Kidney (tissue), 14 donors: ENCODE data around the gene MOB4. TPM values are rescaled to one million over a fixed set of nuclear protein-coding genes. Genes with fewer than 3 reads are reported as not detected.
A peak's percentile ranks its signal among the peaks of the same experiment; 100 is the strongest.
"Not testable (repeated sequence)": the region's sequence is repeated elsewhere in the genome, so short reads cannot be mapped to it uniquely, and the experiment has no call there.

Experiments
- DNase-seq, 5 donors: peaks; one replicate each; pipeline ENCODE4 v3.0.0-alpha.2; 2013 to 2020
- FAIRE-seq: peaks from 2 replicates; lab custom pipeline; 2012; peaks lifted over from hg19 to GRCh38; lab: Jason Lieb, UNC
- H3K27ac ChIP-seq, 2 donors: one replicate each; pipeline ENCODE4 v1.7.0; 2013; ENCODE audit warnings: low read depth in 2 of 2, low read length in 2 of 2, inconsistent platforms in 1 of 2
- H3K27me3 ChIP-seq: one replicate; pipeline ENCODE4 v1.7.1; 2013; ENCODE audit warnings: low read length, inconsistent platforms; ENCODE audit not compliant: control insufficient read depth, insufficient read depth
- H3K36me3 ChIP-seq, 3 donors: one replicate each; pipeline versions ENCODE4 v1.7.0 to v1.7.1; 2013; ENCODE audit warnings: low read length in 3 of 3, control low read depth in 1 of 3, inconsistent platforms in 1 of 3; ENCODE audit not compliant: insufficient read depth in 3 of 3, control insufficient read depth in 2 of 3
- H3K4me1 ChIP-seq, 3 donors: one replicate each; pipeline versions ENCODE4 v1.7.0 to v1.7.1; 2013; ENCODE audit warnings: low read length in 3 of 3, inconsistent platforms in 1 of 3, low read depth in 1 of 3; ENCODE audit not compliant: control insufficient read depth in 2 of 3, insufficient read depth in 2 of 3
- H3K4me3 ChIP-seq, 3 donors: one replicate each; pipeline versions ENCODE4 v1.7.0 to v1.8.1; 2013; ENCODE audit warnings: low read length in 3 of 3, control low read depth in 1 of 3, inconsistent platforms in 1 of 3
- H3K9ac ChIP-seq, 3 donors: one replicate each; pipeline versions ENCODE4 v1.7.0 to v1.7.1; 2013; ENCODE audit warnings: low read length in 3 of 3, control low read depth in 1 of 3, inconsistent platforms in 1 of 3
- H3K9me3 ChIP-seq, 3 donors: one replicate each; pipeline versions ENCODE4 v1.7.0 to v1.7.1; 2013; ENCODE audit warnings: low read length in 3 of 3, control low read depth in 1 of 3, inconsistent platforms in 1 of 3; ENCODE audit not compliant: control insufficient read depth in 2 of 3, insufficient read depth in 1 of 3
- CTCF ChIP-seq: IDR thresholded peaks from 3 replicates; pipeline ENCODE4 v1.5.1; 2012; ENCODE audit warnings: mild to moderate bottlenecking, moderate library complexity, borderline replicate concordance; ENCODE audit not compliant: insufficient read depth; ENCODE audit errors: extremely low read depth
- intact Hi-C: fragments of 100-400 bp; cut with DNase I; formaldehyde crosslinking; loops from one replicate; pipeline ENCODE4 v1.11.1; 2022
- polyA plus RNA-seq: library from polyadenylated mRNA; stranded (reverse); fragments of 350-450 nt; fragmentation: Illumina TruSeq; extraction: RNeasy Lipid Tissue Mini Kit (QIAGEN cat#74804); gene quantifications from one replicate; pipeline ENCODE4 v1.2.3, GENCODE V29; 2014; ENCODE audit warnings: low read depth, low replicate concordance; ENCODE audit not compliant: insufficient read depth
- total RNA-seq: library from RNA; stranded (reverse); fragmentation: NEBNext Ultra II Directional; extraction: Animal tissue kit (Norgen Biotek cat#: 25700); gene quantifications from one replicate; pipeline ENCODE4 v1.2.1, GENCODE V29; 2021
- donor health status: control.
- donor health status: control.
- donor health status: control.
- donor health status: control.
- donor health status: control.
- donor health status: DM: yes; HTN: yes; CAD: no.
- donor health status: Normal renal cell carcinoma (clear cell type).

The MOB4 gene
- total and polyA plus RNA-seq, 2 donors from 2014 or later: 16.5 to 23.0 TPM

GRCh38 chr2:197539734-197540133 lies 23.9 kb downstream of the MOB4 start:
- DNase-seq (no peak), FAIRE-seq (no peak)
- no peaks in the 10 kb centered on the region for H3K9me3 ChIP-seq
- TF ChIP-seq CTCF: no peak
- H3K27me3 ChIP-seq: no peaks in the 10 kb centered on the region
- H3K27ac ChIP-seq: no peak overlapping the region
- H3K4me1 ChIP-seq: peaks cover 0 to 5% (median 4%) of the 10 kb centered on the region in 3 donors
- H3K4me3 ChIP-seq: no peak overlapping the region
- no peak overlapping the region for H3K9ac ChIP-seq
- peaks cover 7 to 24% (median 12%) of the 10 kb centered on the region in 3 donors for H3K36me3 ChIP-seq
- intact Hi-C loops: no loop called here

- no peak for FAIRE-seq
- DNase-seq: no peak
These were observed 27.3 kb downstream of the MOB4 start for GRCh38 chr2:197543206-197543605.

GRCh38 chr2:197547163-197547900 lies 31.5 kb downstream of the MOB4 start:
- H3K4me1 ChIP-seq: no peaks in the 10 kb centered on the region
- no peak for FAIRE-seq
- H3K4me3 ChIP-seq: no peak overlapping the region
- intact Hi-C loops: no loop called here
- no peak overlapping the region for H3K9ac ChIP-seq
- no peak for TF ChIP-seq CTCF
- DNase-seq: peak in 1 of 5 donors; percentile 11
- peaks cover 5 to 22% (median 6%) of the 10 kb centered on the region in 3 donors for H3K36me3 ChIP-seq
- no peak overlapping the region for H3K27ac ChIP-seq
- H3K9me3 ChIP-seq: no peaks in the 10 kb centered on the region
- H3K27me3 ChIP-seq: no peaks in the 10 kb centered on the region

More at GRCh38 chr2:197543206-197543605, 27.3 kb downstream of the MOB4 start:
- no peak for TF ChIP-seq CTCF
- intact Hi-C loops: no loop called here
- H3K4me3 ChIP-seq: no peak overlapping the region
- H3K27me3 ChIP-seq: no peaks in the 10 kb centered on the region
- no peaks in the 10 kb centered on the region for H3K9me3 ChIP-seq
- H3K4me1 ChIP-seq: peaks cover 0 to 5% (median 4%) of the 10 kb centered on the region in 3 donors
- no peak overlapping the region for H3K27ac ChIP-seq
- H3K36me3 ChIP-seq: peaks cover 7 to 19% (median 10%) of the 10 kb centered on the region in 3 donors
- no peak overlapping the region for H3K9ac ChIP-seq

- Histone ChIP-seq H3K27me3 (no peaks in the 10 kb centered on the region), H3K9me3 (no peaks in the 10 kb centered on the region), H3K27ac (no peak overlapping the region), H3K9ac (no peak overlapping the region), H3K36me3 (peaks cover 0 to 15% (median 4%) of the 10 kb centered on the region in 3 donors), H3K4me3 (no peak overlapping the region), H3K4me1 (no peaks in the 10 kb centered on the region)
- no peak for TF ChIP-seq CTCF
- FAIRE-seq (no peak), DNase-seq (no peak)
- intact Hi-C loops: no loop called here
These were observed 32.7 kb downstream of the MOB4 start for GRCh38 chr2:197548582-197548981.

- intact Hi-C loops, H3K9ac ChIP-seq, H3K27ac ChIP-seq, H3K27me3 ChIP-seq, H3K4me1 ChIP-seq, DNase-seq, FAIRE-seq, H3K9me3 ChIP-seq, H3K4me3 ChIP-seq: not testable (repeated sequence)
- H3K36me3 ChIP-seq: peaks cover 0 to 11% (median 4%) of the 10 kb centered on the region in 3 donors
These were observed 35.4 kb downstream of the MOB4 start for GRCh38 chr2:197551260-197551659.
